Renal cortex interstitium (tissue), 11 donors: ENCODE results near the gene DNM2. TPM values are rescaled to one million over a fixed set of nuclear protein-coding genes. Genes with fewer than 3 reads are reported as not detected.

ENCODE experiments used
- DNase-seq, 11 donors: peaks; one replicate each; pipeline ENCODE4 v3.0.0-alpha.2; 2013; ENCODE audit warnings: low read depth in 9 of 11, low spot score in 4 of 11; ENCODE audit errors: extremely low read depth in 1 of 11
- polyA plus RNA-seq, 3 donors: library from polyadenylated mRNA; unstranded; fragments of 120-200 nt; gene quantifications; one replicate each; pipeline ENCODE4 v1.2.1, GENCODE V29; 2013; ENCODE audit not compliant: insufficient read length in 3 of 3

The DNM2 gene
- polyA plus RNA-seq, 3 donors: 117 to 168 (median 128) TPM

GRCh38 chr19:10686661-10687517, 31.0 kb upstream of the DNM2 start:
- no peak for DNase-seq

DNA sequence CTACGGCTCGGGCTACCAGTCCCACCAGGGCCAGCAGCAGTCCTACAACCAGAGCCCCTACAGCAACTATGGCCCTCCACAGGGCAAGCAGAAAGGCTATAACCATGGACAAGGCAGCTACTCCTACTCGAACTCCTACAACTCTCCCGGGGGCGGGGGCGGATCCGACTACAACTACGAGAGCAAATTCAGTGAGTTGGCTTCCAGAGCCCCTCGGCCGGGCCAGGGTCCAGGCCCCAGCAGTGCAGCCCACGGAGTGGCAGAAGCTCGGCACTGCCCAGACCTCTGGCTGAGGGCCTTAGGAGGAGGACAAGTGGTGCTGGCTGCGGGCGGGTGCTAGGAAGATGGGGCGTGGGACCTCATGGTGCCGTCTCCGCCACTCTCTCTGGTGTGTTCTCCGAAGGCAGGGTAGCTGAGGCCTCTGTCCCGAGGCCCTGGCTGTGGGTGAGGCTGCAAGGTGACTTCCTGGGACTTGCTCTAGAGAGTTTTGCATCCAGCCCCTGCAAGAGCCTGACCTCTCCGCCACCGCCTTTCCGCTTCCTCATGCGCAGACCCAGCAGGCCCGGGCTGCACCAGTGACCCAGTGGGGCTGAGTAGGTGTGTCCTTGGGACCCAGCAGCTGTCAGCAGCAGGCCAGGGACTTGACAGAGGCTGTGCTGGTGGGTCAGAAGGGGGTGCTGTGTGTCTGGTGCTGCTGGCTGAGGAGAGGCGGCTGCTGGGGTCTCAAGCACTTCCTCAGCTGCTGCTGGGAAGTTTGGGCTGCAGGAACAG, 30.2 kb upstream of the DNM2 start:
- no peak for DNase-seq

DNA sequence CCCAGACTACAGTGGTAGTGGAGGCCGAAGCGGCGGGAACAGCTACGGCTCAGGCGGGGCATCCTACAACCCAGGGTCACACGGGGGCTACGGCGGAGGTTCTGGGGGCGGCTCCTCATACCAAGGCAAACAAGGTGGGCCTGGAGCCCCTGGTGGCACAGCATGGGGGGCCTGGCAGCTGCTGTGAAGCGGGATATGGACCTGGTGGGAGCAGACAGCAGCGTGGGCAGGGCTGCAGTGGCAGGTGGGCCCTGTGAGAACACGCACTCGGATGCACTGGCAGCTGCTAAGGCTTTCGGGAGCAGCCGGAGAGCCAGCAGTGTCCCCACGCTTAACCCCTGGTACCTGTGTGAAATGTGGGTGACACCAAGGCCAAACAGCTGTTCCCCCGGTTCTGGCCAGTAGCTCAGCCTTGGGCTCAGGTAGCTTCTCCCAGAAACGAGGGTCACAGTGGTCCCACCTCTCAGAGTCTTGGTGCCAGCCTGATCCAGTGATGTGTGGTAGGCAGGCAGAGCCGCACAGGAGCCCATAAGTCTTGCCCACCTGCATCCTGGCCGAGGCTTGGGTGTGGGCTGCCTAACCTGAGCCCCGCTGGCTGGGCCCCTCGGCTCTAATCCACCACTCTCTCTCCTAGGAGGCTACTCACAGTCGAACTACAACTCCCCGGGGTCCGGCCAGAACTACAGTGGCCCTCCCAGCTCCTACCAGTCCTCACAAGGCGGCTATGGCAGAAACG, 29.2 kb upstream of the DNM2 start:
- no peak for DNase-seq

GRCh38 chr19:10690341-10690781, 27.5 kb upstream of the DNM2 start:
- no peak for DNase-seq

DNA sequence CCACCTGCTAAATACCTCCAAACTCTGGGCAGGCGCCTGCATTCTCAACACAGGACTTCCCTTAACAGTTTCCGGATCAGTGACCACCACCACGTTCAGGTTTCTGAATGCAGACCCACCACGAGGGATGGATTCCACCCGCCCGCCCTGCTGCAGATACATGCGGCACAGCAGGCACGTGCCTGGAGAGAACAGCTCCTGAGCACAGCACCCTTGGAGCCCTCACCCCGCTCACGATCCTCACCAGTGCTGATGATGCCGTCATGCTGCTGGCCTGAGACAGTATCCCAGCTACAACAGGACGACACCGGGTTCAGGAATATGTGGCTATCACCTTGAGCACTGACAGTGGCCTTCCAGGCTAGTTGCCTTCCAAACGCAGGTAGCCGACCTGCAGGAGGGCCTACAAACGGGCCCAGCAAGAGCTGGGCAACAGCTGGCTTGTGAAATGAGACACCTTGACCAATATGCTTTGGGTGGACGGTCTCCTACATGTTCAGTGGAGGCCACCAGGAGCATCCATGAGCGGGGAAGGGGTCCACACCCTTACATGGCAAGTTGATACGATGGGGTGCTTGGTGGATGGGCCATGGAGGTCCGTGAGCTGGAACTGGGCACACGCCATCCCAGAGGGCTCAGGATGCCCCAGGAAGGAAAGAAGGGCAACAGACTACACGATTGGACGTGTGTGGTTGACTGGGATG, 26.5 kb upstream of the DNM2 start:
- DNase-seq: no peak

DNA sequence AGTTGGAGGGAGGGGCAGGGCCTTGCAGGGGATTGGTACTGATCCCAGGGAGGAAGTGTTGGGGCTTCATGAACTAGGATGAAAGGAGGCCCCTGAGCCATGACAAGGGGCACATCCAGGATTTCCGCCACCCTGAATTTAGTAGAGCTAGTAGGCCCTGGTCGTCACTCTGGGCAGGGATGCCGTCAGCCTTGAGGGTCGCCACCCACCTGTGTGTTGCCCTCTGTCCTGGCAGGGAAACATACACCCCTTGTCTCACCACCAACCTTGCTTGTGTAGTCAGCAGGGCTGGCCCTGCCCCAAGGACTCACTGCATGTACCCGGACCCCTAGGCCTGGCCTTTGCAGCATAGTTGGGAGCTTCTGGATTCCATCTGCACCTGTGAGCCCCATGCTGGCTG, 26.0 kb upstream of the DNM2 start:
- no peak for DNase-seq

GRCh38 chr19:10692673-10693264, 25.1 kb upstream of the DNM2 start:
- DNase-seq: no peak

GRCh38 chr19:10694706-10695307, 23.1 kb upstream of the DNM2 start:
- no peak for DNase-seq

GRCh38 chr19:10695401-10696398, 22.2 kb upstream of the DNM2 start:
- DNase-seq: peak; percentile 81 to 94 (median 88)

GRCh38 chr19:10699650-10700335, 18.1 kb upstream of the DNM2 start:
- DNase-seq: no peak

DNA sequence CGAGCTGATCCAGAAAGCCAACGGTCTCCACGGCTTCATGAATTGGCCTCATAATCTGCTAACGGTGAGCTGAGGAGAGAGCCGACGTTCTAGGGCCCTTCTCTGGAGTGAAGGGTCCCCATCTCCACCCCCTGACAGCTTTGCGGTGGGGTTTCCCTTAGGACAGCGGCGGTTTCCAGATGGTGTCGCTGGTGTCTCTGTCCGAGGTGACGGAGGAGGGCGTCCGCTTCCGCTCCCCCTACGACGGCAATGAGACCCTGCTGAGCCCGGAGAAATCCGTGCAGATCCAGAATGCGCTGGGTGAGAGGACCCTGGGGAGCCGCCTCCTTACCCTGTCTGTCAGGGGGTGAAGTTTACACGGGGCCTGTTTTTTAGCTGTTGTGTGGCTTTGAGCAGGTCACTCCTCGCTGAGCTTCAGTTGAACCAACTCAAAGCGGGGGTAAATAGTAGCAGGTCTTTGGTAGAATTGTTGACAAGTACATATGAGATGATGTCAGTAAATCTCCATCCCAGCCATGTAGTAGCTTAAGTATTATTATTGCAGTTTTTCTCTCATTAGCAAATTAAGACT, 15.8 kb upstream of the DNM2 start:
- peak in 1 of 11 donors; percentile 25 for DNase-seq

- DNase-seq: no peak
Observed at GRCh38 chr19:10706990-10707389, 10.9 kb upstream of the DNM2 start.

DNA sequence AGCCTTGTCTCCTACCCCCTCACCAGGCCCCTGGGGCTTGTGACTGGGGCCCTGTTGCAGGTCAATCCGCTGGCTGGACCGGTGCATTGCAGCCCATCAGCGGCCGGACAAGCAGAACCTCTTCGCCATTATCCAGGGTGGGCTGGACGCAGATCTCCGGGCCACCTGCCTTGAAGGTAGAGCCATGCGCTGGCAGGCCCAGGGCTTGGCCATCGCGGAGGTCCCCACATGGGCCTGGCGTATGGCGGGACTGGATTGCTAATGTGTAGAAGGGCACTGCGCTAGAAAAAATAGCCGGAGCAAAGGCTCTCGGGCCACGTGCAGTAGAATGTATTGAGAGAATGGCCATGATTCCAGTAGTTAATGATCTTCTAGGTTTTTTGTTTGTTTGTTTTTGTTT, 10.4 kb upstream of the DNM2 start:
- DNase-seq: no peak

DNA sequence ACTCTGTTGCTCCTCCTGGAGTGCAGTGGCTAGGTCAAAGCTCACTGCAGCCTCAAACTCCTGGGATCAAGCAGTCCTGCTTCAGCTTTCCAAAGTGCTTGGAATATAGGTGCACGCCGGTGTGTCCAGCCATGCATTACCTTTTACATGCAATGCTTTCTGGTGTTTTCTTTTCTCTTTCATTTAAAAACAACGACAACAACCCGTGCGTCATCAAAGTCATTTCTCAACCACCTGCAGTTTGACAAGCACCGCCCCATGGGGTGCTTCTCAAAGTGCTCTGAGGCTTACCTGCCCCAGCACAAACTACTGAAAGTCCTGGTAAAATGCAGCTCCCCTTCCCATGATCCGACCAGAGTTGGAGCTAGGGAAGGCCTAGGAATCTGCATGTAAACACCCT, 9.6 kb upstream of the DNM2 start:
- DNase-seq: no peak

- DNase-seq: no peak
Observed at GRCh38 chr19:10712045-10712444, 5.8 kb upstream of the DNM2 start.

DNA sequence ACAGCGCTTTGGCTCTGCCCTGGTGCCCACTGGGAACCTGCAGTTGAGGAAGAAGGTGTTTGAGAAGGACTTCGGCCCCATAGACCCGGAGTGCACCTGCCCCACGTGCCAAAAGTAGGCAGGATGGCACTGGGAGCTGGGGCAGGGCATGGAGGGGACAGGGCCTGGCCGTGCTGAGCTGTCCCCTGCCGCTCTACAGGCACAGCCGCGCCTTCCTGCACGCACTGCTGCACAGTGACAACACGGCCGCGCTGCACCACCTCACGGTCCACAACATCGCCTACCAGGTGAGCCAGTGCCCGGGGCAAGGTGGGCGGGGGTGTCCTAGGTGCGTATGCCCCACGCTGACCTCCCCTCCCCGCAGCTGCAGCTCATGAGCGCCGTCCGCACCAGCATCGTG, 5.1 kb upstream of the DNM2 start:
- DNase-seq: no peak
